ENCODE results near the gene DPPA4. TPM values are rescaled to one million over a fixed set of nuclear protein-coding genes. Genes with fewer than 3 reads are reported as not detected.

The DPPA4 gene
- total RNA-seq, 1 donor: 49.8 TPM

DNA sequence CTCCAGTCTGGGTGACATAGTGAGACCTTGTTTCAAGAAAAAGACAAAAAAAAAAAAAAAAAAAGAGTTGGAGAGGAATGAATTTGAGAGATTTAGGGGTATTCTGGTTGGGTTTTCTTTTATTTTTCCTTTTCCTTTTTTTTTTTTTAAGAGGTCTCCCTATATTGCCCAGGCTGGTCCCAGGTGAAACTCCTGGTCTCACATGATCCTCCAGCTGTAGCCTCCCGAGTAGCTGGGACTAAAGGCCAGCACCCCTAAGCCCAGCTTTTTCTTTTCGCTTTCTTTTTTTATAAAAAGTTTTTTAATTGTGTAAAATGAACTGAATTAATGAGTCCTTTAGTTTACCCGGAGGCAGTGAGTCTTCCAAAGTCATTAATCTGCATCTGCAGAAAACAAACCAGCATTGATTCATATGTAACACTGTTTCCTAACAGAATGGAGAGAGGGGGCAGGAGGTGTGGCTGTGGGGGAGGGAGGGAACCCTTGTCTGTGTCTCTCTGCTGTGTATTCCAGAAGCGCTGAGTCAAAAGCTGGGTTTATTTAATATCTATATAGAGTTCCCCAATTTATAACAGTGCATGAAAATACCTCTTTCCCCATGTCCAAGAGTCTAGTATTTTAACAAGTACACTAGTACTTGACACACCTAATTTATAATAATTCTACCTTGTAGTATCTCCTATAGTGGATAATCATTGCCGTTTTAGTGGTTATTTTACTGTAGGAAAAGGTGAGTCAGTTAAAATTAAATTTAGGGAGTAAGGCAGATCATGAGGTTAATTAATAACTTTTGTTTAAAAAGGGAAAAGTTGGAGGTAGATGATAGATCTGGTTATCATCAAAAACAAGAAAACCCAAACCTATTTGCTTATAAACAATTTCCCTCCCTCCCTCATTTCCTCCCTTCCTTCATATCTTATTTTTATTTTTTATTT lies 2.6 kb upstream of the DPPA4 start:
- DNase-seq (ENCODE audit: low read depth in 2 of 3, low spot score in 2 of 3): no peak

DNA sequence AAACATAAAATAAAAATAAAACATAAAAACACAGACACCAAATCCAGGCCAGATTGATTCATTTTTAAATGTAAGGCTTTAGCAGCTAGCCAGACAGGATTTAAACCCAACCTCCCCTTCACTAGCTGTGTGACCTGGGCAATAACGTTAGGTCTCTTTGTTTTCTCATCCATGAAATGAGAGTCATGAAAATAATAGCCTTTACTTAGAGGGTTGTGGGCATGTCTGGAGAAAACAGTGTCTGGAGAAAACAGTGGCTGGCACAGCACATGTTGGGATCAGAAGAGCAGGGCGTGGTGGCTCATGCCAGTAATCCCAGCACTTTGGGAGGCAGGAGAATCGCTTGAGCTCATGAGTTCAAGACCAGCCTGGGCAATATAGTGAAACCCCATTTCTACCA lies 1.9 kb upstream of the DPPA4 start:
- no peak for DNase-seq (ENCODE audit: low read depth in 2 of 3, low spot score in 2 of 3)

DNA sequence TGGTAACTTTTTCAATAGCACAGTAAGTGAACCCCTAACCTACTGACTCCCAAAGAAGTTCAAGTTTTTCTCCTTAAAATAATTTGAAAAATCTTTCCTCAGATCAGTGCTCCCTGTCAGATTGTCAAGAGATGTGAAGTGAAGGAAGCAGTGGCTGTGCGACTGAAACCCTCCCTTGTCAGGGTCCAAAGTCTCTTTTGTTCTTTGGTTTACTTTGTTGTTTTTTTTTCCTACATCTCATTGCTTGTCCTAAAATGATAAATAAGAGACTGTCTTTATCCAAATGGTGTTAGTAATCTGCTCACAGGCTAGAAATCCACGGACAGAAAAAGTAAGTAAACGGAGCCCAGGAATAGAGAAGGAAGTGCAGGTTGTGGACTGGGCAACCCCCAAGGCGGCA lies 976 bp upstream of the DPPA4 start:
- no peak for DNase-seq (ENCODE audit: low read depth in 2 of 3, low spot score in 2 of 3)

DNA sequence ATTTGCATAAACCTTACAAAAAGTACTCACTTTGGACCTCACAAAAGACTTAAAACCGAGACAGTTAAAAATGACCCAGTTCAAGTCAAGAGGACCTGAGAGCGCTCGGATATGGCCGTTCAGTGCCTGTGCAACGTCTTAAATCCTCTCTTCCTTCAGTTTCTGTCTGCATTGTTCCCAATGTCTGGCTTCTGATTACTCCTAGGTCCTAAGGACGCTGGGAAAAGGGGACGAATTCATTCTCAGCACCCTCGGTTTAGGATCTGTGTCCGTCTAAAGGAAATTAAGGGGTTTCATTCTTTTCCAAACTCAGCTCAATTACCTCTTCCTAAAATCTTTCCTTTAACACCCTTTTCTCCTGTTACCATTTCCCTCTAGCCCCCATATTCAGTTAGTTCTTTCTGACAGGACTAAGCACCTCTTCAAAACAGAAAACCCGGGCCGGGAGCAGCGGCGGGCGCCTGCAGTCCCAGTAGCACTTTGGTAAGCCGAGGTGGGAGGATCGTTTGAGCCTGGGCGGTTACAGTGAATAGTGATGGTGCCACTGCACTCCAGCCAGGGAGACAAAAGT lies 970 bp downstream of the DPPA4 start:
- DNase-seq (ENCODE audit: low read depth in 2 of 3, low spot score in 2 of 3): peak in 2 of 3 donors; percentile 40 to 77

DNA sequence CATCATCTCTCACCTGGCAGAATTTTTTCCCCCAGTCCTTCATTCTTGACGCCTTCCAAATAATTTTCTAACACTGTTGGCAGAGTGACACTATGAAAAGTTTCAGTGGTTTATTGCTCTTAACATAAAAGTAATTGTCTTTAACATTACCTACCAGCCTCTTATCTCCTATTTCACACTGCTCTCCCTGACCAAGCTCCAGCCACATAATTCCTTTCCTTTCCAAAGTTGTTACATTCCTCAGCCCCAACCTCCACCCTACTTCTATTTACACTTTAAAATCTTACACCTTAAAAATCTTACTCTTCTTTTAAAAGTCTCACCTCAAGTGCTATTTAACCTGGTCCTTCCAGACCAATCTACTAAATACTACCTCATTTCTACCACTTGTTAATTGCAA lies 2.8 kb downstream of the DPPA4 start:
- DNase-seq (ENCODE audit: low read depth in 2 of 3, low spot score in 2 of 3): no peak

DNA sequence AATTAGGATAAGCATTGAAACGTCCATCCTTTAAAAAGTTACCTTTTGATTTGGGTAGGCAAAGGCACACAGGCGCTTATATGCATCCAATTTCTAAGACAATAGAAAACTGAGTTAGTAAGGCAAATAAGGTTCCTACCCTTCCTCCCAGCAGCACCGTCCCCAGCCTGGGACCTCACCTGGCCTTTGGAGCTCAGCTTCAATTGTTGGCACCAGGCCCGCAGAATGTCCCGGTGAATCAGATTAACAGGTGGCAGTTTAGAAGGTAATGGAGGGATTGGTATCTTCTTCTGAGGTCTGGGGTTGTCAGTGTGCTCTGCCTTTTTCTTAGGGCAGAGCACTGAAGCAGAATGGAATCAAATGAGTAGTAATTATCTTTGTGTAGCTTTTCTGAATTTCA lies 5.7 kb downstream of the DPPA4 start:
- no peak for DNase-seq (ENCODE audit: low read depth in 2 of 3, low spot score in 2 of 3)

DNA sequence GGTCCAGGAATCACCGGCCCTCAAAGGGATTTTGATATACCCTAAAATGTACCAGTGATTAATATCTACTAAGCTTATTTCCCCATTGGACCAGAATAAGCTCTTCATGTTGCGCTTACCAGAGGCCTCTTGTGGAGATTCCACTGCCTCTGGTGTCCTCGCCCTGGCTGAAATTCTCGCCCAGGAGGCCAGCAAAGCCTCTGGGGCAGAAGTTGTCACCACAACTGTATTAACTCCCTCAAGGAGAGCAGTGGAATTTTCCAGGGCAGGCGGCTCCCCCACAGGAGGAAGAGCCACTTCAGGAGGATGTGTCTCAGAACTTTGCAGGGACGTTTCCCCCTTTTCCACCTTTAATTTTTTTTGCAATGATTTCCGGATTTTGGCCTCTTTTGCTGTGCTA lies 6.9 kb downstream of the DPPA4 start:
- no peak for DNase-seq (ENCODE audit: low read depth in 2 of 3, low spot score in 2 of 3)

GRCh38 chr3:109328202-109328601 lies 9.1 kb downstream of the DPPA4 start:
- no peak for DNase-seq (ENCODE audit: low read depth in 2 of 3, low spot score in 2 of 3)

DNA sequence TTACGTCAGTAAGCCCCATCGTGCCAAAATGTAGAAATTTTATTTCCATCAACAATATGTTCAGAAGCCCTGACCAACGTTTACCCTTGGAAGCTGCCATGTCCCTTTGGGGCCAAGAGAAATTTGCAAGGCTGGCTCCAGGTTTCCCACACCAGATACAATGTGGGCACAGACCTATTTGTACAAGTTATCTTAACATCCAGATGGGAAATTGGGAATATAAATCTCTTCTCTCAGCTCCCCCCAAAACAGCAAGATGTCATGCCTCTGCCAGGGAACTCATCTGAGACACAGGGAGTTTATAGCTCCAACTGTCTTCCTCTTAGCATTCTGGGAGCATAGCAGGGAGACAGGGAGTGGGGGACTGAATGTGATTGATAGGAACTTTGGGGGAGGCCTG lies 11.7 kb downstream of the DPPA4 start:
- DNase-seq (ENCODE audit: low read depth in 2 of 3, low spot score in 2 of 3): no peak

DNA sequence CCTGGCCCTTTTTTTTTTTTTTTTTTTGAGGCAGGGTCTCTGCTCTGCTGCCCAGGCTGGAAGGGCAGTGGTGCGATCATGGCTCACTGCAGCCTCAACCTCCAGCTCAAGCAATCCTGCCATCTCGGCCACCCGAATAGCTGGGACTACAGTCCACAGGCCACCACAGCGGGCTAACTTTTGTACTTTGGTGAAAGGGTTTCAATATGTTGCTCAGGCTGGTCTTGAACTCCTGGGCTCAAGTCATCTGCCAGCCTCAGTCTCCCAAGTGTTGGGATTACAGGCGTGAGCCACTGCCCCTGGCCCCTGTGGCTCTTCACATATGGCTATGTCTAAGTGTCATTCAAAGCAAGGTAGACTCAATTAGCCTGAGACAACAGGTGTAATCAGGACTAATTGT lies 12.2 kb downstream of the DPPA4 start:
- no peak for DNase-seq (ENCODE audit: low read depth in 2 of 3, low spot score in 2 of 3)

GRCh38 chr3:109316162-109316730 lies 21.1 kb downstream of the DPPA4 start, which contains the start of gene DPPA2:
Gene DPPA2 (minus strand): TSS chr3:109316517. CDS start chr3:109314542, 1,975 bp downstream.
- DNase-seq (ENCODE audit: low read depth in 2 of 3, low spot score in 2 of 3): no peak

DNA sequence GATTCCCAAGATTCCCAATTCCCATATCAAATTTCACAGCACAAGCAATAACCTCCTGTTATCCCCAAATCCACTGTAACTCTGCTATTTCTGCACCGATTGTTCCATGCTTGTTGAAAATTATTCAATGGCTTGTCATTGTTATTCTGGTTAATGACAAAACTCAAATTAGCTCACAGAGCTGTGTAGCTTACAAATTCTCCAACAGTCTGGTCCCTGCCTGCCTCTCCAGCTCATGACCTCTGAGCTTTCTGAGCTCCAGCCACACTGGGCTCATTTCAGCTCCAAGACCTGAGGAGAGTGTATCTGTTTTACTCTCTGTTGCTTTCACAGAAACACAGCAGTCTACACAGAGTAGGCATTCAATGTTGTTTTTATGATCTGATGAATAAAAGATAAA lies 24.3 kb downstream of the DPPA4 start:
- no peak for DNase-seq (ENCODE audit: low read depth in 2 of 3, low spot score in 2 of 3)

DNA sequence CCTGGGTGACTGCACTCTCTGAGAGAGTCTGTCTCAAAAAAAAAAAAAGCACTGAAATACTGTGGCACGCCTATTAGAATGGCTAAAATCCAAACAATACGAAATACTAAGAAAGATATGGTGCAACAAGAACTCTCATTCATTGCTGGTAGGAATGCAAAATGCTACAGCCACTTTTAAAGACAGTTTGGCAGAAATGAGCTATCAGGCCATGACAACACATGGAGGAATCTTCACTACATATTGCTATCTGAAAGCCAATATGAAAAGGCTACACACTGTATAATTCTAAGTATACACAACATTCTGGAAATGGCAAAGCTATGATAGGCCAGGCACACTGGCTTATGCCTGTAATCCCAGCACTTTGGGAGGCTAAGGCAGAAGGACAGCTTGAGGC lies 39.9 kb downstream of the DPPA4 start:
- DNase-seq (ENCODE audit: low read depth in 2 of 3, low spot score in 2 of 3): no peak

- no peak for DNase-seq (ENCODE audit: low read depth in 2 of 3, low spot score in 2 of 3)
These were observed 53.3 kb downstream of the DPPA4 start for GRCh38 chr3:109284071-109284470.

GRCh38 chr3:109278546-109278945 lies 58.8 kb downstream of the DPPA4 start:
- DNase-seq (ENCODE audit: low read depth in 2 of 3, low spot score in 2 of 3): no peak

DNA sequence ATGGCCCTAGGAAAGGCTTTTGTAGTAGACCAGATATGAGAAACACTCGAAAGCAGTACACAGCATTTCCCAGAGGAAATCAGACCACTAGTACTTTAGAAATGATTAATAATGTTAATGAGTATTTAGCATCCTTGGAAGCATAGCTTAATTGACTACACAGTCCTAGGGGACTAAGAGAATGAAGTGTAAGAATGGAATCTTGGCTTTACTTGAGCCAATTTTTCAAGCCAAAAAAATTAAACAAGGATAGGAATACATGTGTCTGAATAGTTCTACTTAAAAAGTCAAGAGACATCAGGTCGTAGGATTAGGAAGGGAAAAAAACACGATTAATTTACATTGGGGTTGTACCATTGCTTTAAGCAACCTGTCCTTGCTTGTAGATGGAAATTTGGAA lies 59.2 kb downstream of the DPPA4 start:
- DNase-seq (ENCODE audit: low read depth in 2 of 3, low spot score in 2 of 3): no peak

Small RNA genes lying within 50 kb of the gene (small RNA-seq; reads per million reads assigned to genes)
- gene AC124945.1 (not detected), gene RF00017 (not detected)

Other genes starting within 250 kb of the DPPA4 start
- under 0.01 TPM for gene MORC1, start 219.4 kb downstream of the DPPA4 start, total RNA-seq
- not detected for gene C3orf85, start 200.8 kb downstream of the DPPA4 start, total RNA-seq
- gene DPPA2, start 21.0 kb downstream of the DPPA4 start, total RNA-seq: under 0.01 TPM

All from hematopoietic multipotent progenitor cell (in vitro differentiated cells).